Measurements from ENCODE around the gene XK.

The XK gene

GRCh38 chrX:37666516-37666915, 19.1 kb upstream of the XK start:
- H3K27ac ChIP-seq: peak overlapping the region; percentile 63
- TF ChIP-seq, protein P1, sequence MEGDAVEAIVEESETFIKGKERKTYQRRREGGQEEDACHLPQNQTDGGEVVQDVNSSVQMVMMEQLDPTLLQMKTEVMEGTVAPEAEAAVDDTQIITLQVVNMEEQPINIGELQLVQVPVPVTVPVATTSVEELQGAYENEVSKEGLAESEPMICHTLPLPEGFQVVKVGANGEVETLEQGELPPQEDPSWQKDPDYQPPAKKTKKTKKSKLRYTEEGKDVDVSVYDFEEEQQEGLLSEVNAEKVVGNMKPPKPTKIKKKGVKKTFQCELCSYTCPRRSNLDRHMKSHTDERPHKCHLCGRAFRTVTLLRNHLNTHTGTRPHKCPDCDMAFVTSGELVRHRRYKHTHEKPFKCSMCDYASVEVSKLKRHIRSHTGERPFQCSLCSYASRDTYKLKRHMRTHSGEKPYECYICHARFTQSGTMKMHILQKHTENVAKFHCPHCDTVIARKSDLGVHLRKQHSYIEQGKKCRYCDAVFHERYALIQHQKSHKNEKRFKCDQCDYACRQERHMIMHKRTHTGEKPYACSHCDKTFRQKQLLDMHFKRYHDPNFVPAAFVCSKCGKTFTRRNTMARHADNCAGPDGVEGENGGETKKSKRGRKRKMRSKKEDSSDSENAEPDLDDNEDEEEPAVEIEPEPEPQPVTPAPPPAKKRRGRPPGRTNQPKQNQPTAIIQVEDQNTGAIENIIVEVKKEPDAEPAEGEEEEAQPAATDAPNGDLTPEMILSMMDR (IDR thresholded peaks at IDR 0.05): no peak
- no peak for TF ChIP-seq ZFX (IDR thresholded peaks at IDR 0.05; ENCODE audit: borderline replicate concordance)

DNA sequence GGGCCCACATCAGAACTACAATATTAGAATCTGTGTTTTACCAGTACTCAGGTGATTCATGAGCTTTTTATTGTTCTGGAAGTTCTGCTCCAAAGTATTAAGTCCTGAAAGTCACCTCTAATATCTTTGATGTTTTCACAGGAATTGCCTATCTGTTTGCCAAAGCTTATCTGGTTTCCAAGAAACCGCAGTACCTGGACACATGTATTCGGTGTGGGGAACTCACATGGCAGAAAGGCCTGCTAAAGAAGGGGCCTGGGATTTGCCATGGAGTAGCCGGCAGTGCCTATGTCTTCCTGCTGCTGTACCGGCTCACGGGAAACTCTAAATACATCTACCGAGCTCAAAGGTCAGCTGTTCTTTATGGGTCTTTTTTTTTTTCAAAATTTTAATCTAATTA, 18.4 kb upstream of the XK start:
- TF ChIP-seq, protein P1 (IDR thresholded peaks at IDR 0.05): no peak
- TF ChIP-seq ZFX (IDR thresholded peaks at IDR 0.05; ENCODE audit: borderline replicate concordance): no peak
- H3K27ac ChIP-seq: peak overlapping the region; percentile 63

DNA sequence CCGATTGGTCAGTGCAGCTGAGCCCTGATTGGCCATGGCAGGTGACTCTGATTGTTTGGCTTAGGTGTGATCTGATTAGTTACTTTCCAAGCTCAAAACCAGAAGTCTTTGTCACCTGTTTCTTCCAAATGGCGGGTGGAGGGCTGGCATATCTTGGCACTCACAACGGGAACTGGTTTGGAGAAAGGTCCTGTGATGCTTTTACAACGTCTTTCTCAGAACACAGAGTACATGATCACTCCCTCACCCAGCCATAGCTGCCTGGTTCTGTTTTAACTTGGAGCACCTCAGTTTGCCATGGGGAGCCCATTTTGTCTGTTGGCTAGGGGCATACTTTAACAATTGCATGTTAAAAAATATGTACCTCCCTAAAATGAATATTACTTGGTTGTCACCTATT, 13.0 kb upstream of the XK start:
- TF ChIP-seq, protein P1 (IDR thresholded peaks at IDR 0.05): no peak
- no peak for TF ChIP-seq ZFX (IDR thresholded peaks at IDR 0.05; ENCODE audit: borderline replicate concordance)
- H3K27ac ChIP-seq: peak overlapping the region; percentile 54

GRCh38 chrX:37676811-37677210, 8.8 kb upstream of the XK start:
- TF ChIP-seq, protein P1 (IDR thresholded peaks at IDR 0.05): no peak
- TF ChIP-seq ZFX (IDR thresholded peaks at IDR 0.05; ENCODE audit: borderline replicate concordance): no peak
- no peak overlapping the region for H3K27ac ChIP-seq

GRCh38 chrX:37677243-37677642, 8.3 kb upstream of the XK start:
- TF ChIP-seq ZFX (IDR thresholded peaks at IDR 0.05; ENCODE audit: borderline replicate concordance): no peak
- TF ChIP-seq, protein P1 (IDR thresholded peaks at IDR 0.05): no peak
- H3K27ac ChIP-seq: no peak overlapping the region

- no peak overlapping the region for H3K27ac ChIP-seq
- TF ChIP-seq, protein P1 (IDR thresholded peaks at IDR 0.05): no peak
- no peak for TF ChIP-seq ZFX (IDR thresholded peaks at IDR 0.05; ENCODE audit: borderline replicate concordance)
Measured at GRCh38 chrX:37677765-37678164, 7.8 kb upstream of the XK start.

DNA sequence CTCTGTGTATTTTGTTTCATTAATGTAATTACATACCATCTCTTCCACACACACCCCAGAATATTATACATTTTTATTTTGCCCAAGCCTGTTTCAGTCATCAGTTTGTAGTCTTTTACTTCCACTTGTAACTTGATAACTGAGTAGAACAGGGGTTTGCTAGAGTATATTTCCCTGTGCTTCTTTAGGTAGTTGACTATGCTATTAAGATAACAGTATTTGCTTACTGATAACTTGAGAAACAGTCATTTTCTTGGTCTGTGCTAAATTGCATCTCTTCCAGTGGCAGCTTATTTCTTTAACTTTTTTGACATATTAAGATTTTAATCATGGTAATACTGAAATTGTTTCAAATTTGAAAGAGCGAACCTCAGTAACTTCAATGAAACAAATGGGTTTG, 7.0 kb upstream of the XK start:
- H3K27ac ChIP-seq: no peak overlapping the region
- no peak for TF ChIP-seq ZFX (IDR thresholded peaks at IDR 0.05; ENCODE audit: borderline replicate concordance)
- TF ChIP-seq, protein P1 (IDR thresholded peaks at IDR 0.05): no peak
